GM10266 (cell line): ENCODE results near the gene PPM1E.
"Not testable (repeated sequence)": the region's sequence is repeated elsewhere in the genome, so short reads cannot be mapped to it uniquely, and the experiment has no call there.

ENCODE experiments used
- DNase-seq: peaks from one replicate; pipeline ENCODE4 v3.0.0; 2012; ENCODE audit errors: extremely low spot score
- CTCF ChIP-seq: IDR thresholded peaks from 2 replicates; pipeline ENCODE4 v1.5.1; 2012; ENCODE audit warnings: mild to moderate bottlenecking, low read depth; ENCODE audit not compliant: control insufficient read depth, insufficient read depth; ENCODE audit errors: missing control alignments

Gene PPM1E

GRCh38 chr17:58840820-58841612 is 85.4 kb downstream of the PPM1E start:
- no peak for DNase-seq

GRCh38 chr17:58846413-58846812 is 90.8 kb downstream of the PPM1E start:
- not testable (repeated sequence) for DNase-seq

More at GRCh38 chr17:58840820-58841612, 85.4 kb downstream of the PPM1E start:
- TF ChIP-seq CTCF = no peak

GRCh38 chr17:58850106-58850505 is 94.5 kb downstream of the PPM1E start:
- not testable (repeated sequence) for DNase-seq

GRCh38 chr17:58865301-58865700 is 109.6 kb downstream of the PPM1E start:
- no peak for DNase-seq
- TF ChIP-seq CTCF = no peak

- TF ChIP-seq CTCF = no peak
- DNase-seq = no peak
Measured at GRCh38 chr17:58870747-58871146, 115.1 kb downstream of the PPM1E start.

- DNase-seq = no peak
- no peak for TF ChIP-seq CTCF
Measured at GRCh38 chr17:58873926-58874325, 118.3 kb downstream of the PPM1E start.

GRCh38 chr17:58875261-58875660 is 119.6 kb downstream of the PPM1E start:
- TF ChIP-seq CTCF = no peak

GRCh38 chr17:58884161-58884560 is 128.5 kb downstream of the PPM1E start:
- TF ChIP-seq CTCF = no peak
- no peak for DNase-seq

More at GRCh38 chr17:58875261-58875660, 119.6 kb downstream of the PPM1E start:
- DNase-seq = peak; percentile 43
